Purkinje cell (primary cell): ENCODE measurements around the gene TAGAP. TPM values are rescaled to one million over a fixed set of nuclear protein-coding genes. Genes with fewer than 3 reads are reported as not detected.

Experiments used
- polyA plus RNA-seq: library from polyadenylated mRNA; unstranded; fragments of >200 nt; fragmentation: Nextera tagmentation; gene quantifications from 2 replicates; pipeline ENCODE4 v1.2.1, GENCODE V29; 2014

TAGAP gene
- polyA plus RNA-seq: 0.39 TPM in 1 of 2 replicates, not detected in the other

DNA sequence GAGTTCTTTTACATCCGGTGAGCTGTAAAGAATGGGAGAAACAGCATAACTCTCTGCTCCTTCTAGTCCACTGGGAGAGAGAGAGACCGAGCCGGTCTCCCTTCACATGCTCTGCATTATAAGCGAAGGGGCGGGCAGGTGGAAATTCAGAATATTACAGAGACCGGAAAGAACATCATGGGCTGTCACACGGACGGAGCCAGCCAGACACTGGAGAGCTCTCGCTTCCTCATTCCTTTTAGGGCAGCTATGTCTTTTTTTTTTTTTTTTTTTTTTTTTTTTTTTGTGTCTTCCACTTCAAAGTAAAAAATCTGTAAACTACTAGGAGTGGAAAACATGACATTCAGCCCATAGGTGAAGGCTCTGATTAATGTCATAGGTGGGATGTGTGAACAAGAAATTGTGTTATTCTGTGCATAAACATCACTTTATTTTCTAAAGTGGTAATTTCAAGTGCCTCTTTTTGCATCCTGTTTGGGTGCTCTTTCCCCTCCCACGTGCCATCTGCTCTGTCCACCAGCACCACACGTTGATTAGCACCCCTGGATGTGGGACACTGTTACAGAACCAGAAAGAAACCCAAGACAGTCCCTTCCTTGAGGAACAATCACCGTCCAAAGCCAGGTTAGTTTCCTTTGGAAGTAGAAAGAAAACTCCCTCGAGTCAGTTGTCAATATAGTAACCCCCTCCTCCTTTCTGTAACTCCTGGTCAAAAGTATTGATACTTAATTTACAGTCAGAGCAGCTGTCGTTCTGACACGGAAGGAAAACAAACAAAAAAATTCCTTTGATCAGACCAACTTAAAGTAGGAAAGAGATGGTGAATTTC, at the start of gene TAGAP:
TAGAP (minus strand) TSS at position 93 of the 829 bp plus-strand sequence. CDS start 845 bp downstream, outside the sequence.

DNA sequence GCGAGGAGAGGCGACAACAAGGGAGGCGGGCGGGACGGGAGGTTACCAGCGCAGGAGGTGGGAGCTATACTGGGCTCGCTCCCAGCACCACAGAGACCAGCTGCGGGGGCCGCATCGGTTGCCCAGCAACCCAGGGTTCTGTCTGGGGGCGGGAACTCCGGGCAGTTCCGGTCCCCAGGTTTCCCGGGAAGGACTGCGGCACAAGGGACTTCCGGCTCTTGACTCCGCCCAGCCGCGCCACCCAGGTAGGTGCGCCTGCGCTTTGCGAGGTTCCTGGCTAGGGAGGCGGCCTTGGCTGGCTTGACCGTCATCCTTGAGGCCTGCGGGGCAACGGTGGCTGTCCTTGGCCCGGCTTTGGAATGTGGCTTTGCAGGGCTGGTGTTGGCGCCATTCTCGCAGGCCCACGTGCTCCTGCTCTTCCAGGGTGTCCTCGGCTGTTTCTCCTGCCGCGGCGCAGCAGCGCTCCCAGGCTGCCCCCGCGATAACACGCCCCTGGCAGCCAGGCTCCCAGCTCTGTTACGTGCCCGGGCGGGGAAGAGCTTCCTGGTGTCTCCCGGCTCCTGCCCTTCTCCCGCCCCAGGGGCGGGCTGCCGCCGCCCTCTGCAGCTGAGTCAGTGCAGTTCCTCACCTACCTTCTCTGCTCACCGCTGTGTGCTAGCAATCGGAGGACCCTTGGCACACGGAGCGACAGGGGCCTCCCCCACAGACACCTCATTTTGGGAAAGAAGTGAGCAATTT, 45.0 kb downstream of the TAGAP start, which contains the start of gene RSPH3:
RSPH3 (minus strand) TSS at position 537 of the 738 bp plus-strand sequence. CDS start 652 bp downstream, outside the sequence.

Other genes starting within 250 kb of the TAGAP start
- gene EZR, start 225.6 kb downstream of the TAGAP start, polyA plus RNA-seq: 5.5 and 11.2 TPM in 2 replicates
- 14.1 and 15.5 TPM in 2 replicates for gene RSPH3, start 44.8 kb downstream of the TAGAP start, polyA plus RNA-seq
- gene FNDC1, start 124.4 kb upstream of the TAGAP start, polyA plus RNA-seq: 0.36 TPM in 1 of 2 replicates, not detected in the other